HEK293T (cell line): ENCODE data around the gene OVOL3.

Experiments
- CTCF ChIA-PET: fragments of 350-600 bp; formaldehyde crosslinking; extraction: SDS; loops from one replicate; lab custom pipeline; 2021; ENCODE audit warnings: antibody characterized with exemption, inconsistent platforms; lab: Yijun Ruan, JAX
- POLR2A ChIA-PET: fragments of 350-600 bp; formaldehyde crosslinking; extraction: SDS; loops from one replicate; lab custom pipeline; 2020; ENCODE audit warnings: antibody characterized with exemption, inconsistent platforms; lab: Yijun Ruan, JAX
- DNase-seq: peaks from one replicate; pipeline ENCODE4 v3.0.0; 2012; ENCODE audit warnings: mixed read lengths; ENCODE audit errors: extremely low spot score
- ARNT ChIP-seq: fragments of 450-650 bp; IDR thresholded peaks from 2 replicates; pipeline ENCODE4 v1.6.1; 2017; ENCODE audit warnings: mild to moderate bottlenecking
- BHLHE40 ChIP-seq: fragments of 450-650 bp; IDR thresholded peaks from 2 replicates; pipeline ENCODE4 v1.6.1; 2016; ENCODE audit warnings: mild to moderate bottlenecking, moderate library complexity, borderline replicate concordance
- CTBP1 ChIP-seq: fragments of 450-650 bp; IDR thresholded peaks from 2 replicates; pipeline ENCODE4 v1.6.1; 2016; ENCODE audit warnings: borderline replicate concordance
- ELF4 ChIP-seq: fragments of 450-650 bp; IDR thresholded peaks from 2 replicates; pipeline ENCODE4 v1.6.1; 2017; ENCODE audit warnings: antibody characterized with exemption
- FOXA1 ChIP-seq: fragments of 450-650 bp; IDR thresholded peaks from 2 replicates; pipeline ENCODE4 v1.6.1; 2016; ENCODE audit warnings: mild to moderate bottlenecking
- FOXK2 ChIP-seq: fragments of 450-650 bp; IDR thresholded peaks from 2 replicates; pipeline ENCODE4 v1.6.1; 2016; ENCODE audit warnings: mild to moderate bottlenecking
- FOXM1 ChIP-seq: fragments of 450-650 bp; IDR thresholded peaks from 2 replicates; pipeline ENCODE4 v1.6.1; 2017; ENCODE audit warnings: mild to moderate bottlenecking, borderline replicate concordance
- HDGF ChIP-seq: fragments of 450-650 bp; IDR thresholded peaks from 2 replicates; pipeline ENCODE4 v1.6.1; 2017; ENCODE audit warnings: antibody characterized with exemption, borderline replicate concordance
- L3MBTL2 ChIP-seq: fragments of 450-650 bp; conservative IDR thresholded peaks from 2 replicates; pipeline ENCODE4 v1.6.1; 2016; ENCODE audit warnings: mild to moderate bottlenecking
- LEF1 ChIP-seq: fragments of 450-650 bp; IDR thresholded peaks from 2 replicates; pipeline ENCODE4 v1.6.1; 2017; ENCODE audit warnings: mild to moderate bottlenecking, borderline replicate concordance
- NFRKB ChIP-seq: fragments of 450-650 bp; IDR thresholded peaks from 2 replicates; pipeline ENCODE4 v1.6.1; 2016; ENCODE audit warnings: mild to moderate bottlenecking, moderate library complexity
- PKNOX1 ChIP-seq: fragments of 450-650 bp; IDR thresholded peaks from 2 replicates; pipeline ENCODE4 v1.6.1; 2016
- SP1 ChIP-seq: fragments of 450-650 bp; IDR thresholded peaks from 2 replicates; pipeline ENCODE4 v1.6.1; 2017
- SUZ12 ChIP-seq: fragments of 450-650 bp; IDR thresholded peaks from 2 replicates; pipeline ENCODE4 v1.6.1; 2016; ENCODE audit warnings: mild to moderate bottlenecking
- TARDBP ChIP-seq: fragments of 450-650 bp; IDR thresholded peaks from 2 replicates; pipeline ENCODE4 v1.6.1; 2016
- ZNF384 ChIP-seq: fragments of 450-650 bp; IDR thresholded peaks from 2 replicates; pipeline ENCODE4 v1.6.1; 2016

Gene OVOL3

GRCh38 chr19:36073121-36073876 lies 37.6 kb upstream of the OVOL3 start:
- CTCF ChIA-PET: no interaction called here
- no peak for DNase-seq
- no peak for TF ChIP-seq ARNT
- no peak for TF ChIP-seq FOXK2
- TF ChIP-seq HDGF: no peak
- TF ChIP-seq PKNOX1: peak; percentile 63; the same call in 1 of the 2 replicates
- TF ChIP-seq SP1: no peak
- no peak for TF ChIP-seq BHLHE40
- TF ChIP-seq FOXM1: no peak
- no peak for TF ChIP-seq FOXA1
- POLR2A ChIA-PET: no interaction called here

GRCh38 chr19:36079389-36079945 lies 31.5 kb upstream of the OVOL3 start:
- ChIA-PET POLR2A (no interaction called here), CTCF (no interaction called here)
- no peak for DNase-seq
- TF ChIP-seq NFRKB (no peak), FOXM1 (no peak), ELF4 (no peak), SP1 (no peak), BHLHE40 (no peak), ARNT (no peak), CTBP1 (no peak), SUZ12 (no peak), HDGF (no peak), LEF1 (no peak)

- POLR2A ChIA-PET: no interaction called here
- TF ChIP-seq ZNF384 (no peak), CTBP1 (no peak), PKNOX1 (no peak), ARNT (no peak), SUZ12 (no peak), TARDBP (no peak), LEF1 (no peak), SP1 (no peak)
- no peak for DNase-seq
- CTCF ChIA-PET: no interaction called here
Observed at GRCh38 chr19:36081385-36081784, 29.6 kb upstream of the OVOL3 start.

GRCh38 chr19:36081894-36082293 lies 29.0 kb upstream of the OVOL3 start:
- no peak for DNase-seq
- ChIA-PET POLR2A (no interaction called here), CTCF (no interaction called here)
- no peak for TF ChIP-seq ARNT

GRCh38 chr19:36082916-36083315 lies 28.0 kb upstream of the OVOL3 start:
- TF ChIP-seq SUZ12: no peak
- no peak for TF ChIP-seq ARNT
- no peak for TF ChIP-seq LEF1
- TF ChIP-seq SP1: no peak
- TF ChIP-seq BHLHE40: no peak
- no peak for TF ChIP-seq L3MBTL2
- TF ChIP-seq ELF4: no peak
- no peak for TF ChIP-seq FOXM1
- ChIA-PET CTCF (no interaction called here), POLR2A (no interaction called here)
- no peak for DNase-seq

GRCh38 chr19:36084231-36085009 lies 26.5 kb upstream of the OVOL3 start:
- TF ChIP-seq CTBP1 (no peak), FOXA1 (no peak), FOXM1 (no peak), ELF4 (no peak), ARNT (no peak), SP1 (no peak), PKNOX1 (no peak), ZNF384 (no peak), TARDBP (no peak), BHLHE40 (no peak), FOXK2 (no peak), L3MBTL2 (no peak), NFRKB (no peak), HDGF (no peak)
- DNase-seq: no peak
- POLR2A ChIA-PET: no interaction called here
- CTCF ChIA-PET: no interaction called here
